NK-92 (cell line): ENCODE data around the gene RTCA.
"Not testable (repeated sequence)": the region's sequence is repeated elsewhere in the genome, so short reads cannot be mapped to it uniquely, and the experiment has no call there.

Experiments used
- DNase-seq: peaks from one replicate; lab custom pipeline; 2025; ENCODE audit not compliant: unreplicated experiment; lab: John Stamatoyannopoulos, UW

RTCA gene

DNA sequence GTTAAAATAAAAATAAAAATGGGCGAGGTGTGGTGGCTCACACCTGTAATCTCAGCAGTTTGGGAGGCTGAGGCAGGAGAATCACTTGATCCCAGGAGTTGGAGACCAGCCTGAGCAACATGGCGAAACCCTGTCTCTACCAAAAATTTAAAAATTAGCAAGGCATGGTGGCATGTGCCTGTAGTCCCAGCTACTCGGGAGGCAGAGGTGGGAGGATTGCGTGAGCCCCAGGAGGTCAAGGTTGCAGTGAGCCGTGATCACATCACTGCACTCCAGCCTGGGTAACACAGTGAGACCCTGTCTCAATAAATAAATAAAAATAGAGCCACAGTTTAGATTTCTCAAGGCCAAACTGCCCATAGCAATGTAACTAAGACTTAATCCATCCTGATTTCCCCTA lies 9.7 kb upstream of the RTCA start:
- DNase-seq = not testable (repeated sequence)

DNA sequence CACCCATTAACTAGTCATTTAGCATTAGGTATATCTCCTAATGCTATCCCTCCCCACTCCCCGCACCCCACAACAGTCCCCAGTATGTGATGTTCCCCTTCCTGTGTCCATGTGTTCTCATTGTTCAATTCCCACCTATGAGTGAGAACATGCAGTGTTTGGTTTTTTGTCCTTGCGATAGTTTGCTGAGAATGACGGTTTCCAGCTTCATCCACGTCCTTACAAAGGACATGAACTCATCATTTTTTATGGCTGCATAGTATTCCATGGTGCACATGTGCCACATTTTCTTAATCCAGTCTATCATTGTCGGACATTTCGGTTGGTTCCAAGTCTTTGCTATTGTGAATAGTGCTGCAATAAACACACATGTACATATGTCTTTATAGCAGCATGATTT lies 7.6 kb upstream of the RTCA start:
- not testable (repeated sequence) for DNase-seq

DNA sequence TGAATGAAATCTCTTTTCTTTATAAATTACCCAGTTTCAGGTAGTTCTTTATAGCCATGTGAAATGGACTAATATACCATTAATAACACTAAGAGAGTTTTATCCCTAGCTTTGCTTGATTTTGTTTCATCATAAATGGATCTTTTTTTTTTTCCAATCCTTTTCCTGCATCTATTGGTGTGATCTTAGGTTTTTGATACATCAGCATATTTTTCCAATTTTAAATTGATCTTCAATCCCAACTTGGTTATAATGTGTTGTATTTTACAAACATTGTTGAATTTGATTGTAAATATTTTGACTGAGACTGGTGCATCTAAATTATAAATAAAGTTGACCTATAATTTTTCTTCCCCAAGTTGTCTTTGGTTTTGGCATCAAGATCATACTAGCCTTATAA lies 4.3 kb upstream of the RTCA start:
- no peak for DNase-seq

DNA sequence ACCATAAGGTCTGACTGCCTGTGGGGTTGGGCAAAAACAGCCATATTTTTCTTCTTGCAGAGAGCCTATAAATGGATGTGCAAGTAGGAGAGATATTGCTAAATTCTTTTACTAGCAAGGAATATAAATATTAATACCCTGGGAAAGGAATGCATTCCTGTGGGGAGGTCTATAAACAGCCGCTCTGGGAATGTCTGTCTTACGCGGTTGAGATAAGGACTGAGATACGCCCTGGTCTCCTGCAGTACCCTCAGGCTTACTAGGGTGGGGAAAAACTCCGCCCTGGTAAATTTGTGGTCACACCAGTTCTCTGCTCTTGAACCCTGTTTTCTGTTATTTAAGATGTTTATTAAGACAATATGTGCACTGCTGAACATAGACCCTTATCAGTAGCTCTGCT lies 1.9 kb upstream of the RTCA start:
- not testable (repeated sequence) for DNase-seq

DNA sequence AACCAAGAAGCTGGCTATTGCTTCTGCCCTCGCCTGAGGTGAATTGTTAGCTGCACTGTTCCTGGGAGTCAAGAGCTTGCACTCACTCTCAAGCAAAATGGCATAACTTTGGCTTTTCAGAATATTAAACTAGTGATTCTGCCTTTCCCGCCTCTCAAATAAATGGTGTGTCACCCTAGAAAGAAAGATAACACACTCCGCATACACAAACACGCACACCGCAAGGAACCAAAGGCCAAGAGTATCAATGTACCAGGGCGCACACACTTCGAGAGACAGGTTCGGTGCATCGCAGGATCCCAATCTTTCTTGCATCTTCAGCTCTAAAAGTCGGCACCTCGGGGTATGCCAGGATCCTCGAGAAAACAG lies 470 bp upstream of the RTCA start:
- no peak for DNase-seq

DNA sequence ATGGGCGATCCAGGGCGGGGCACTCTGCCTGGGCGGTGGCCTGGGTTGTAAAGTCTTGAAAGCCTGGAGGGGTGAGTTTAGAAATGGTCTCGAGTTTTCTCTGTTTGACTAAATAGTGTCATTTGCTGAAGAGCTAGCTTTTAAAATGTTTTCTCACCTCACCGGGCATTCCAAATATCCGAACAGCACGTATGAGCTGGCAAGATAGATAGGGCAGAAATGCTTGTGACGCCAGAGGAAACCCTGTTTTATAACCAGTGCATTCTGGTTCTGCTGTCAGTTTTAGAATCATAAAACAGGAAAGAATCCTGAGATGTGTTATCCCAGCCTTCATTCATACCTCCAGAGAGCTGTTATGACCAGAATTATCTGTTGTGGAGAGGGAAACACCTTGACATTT lies 725 bp downstream of the RTCA start:
- no peak for DNase-seq

DNA sequence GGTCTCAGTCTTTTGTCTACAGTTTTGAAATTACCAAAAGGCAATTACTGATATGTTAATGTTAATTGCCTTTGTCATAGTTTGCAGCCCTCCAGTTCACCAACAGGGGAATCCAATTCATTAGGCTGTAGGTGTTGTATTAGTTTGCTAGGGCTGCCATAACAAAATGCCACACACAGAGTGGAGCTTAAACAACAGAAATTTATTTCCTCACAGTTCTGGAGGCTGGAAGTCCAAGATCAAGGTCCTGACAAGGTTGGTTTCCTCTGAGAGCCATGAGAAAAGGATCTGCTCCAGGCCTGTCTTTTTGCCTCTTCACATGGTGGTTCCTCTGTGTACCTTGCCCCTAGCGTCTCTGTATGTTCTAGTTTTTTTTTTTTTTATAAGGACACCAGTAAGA lies 1.3 kb downstream of the RTCA start:
- DNase-seq = no peak

DNA sequence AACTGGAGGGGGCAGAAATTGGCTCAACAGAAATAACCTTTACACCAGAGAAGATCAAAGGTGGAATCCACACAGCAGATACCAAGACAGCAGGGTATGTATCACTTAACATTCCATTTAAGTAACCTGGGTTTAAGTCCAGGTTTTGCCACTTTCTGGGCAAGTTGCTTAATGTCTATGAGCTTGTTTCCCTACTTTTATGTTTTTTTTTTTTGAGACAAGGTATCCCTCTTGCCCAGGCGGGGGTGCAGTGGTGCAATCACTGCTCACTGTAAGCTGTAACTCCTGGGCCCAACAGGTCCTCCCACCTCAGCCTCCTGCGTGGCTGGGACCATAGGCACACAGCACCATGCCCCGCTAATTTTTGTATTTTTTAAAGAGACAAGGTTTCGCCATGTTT lies 2.2 kb downstream of the RTCA start:
- no peak for DNase-seq

DNA sequence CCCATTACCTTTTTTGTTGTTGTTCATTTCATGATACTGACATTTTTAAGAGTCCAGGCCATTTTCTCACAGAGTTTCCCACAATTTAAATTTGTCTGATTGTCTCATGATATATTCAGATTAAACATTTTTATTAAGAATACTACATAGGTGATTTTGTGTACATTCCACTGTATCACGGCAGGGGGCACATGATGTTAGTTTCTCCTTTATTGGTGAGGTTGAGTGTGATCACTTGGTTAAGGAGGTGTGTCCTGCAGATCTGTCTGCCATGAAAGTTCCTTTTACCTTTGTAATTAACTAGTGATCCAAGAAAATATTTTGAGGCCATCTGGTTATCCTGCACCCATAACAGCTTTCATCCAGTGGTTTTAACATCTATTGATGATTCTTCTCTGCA lies 11.8 kb downstream of the RTCA start:
- DNase-seq = no peak

DNA sequence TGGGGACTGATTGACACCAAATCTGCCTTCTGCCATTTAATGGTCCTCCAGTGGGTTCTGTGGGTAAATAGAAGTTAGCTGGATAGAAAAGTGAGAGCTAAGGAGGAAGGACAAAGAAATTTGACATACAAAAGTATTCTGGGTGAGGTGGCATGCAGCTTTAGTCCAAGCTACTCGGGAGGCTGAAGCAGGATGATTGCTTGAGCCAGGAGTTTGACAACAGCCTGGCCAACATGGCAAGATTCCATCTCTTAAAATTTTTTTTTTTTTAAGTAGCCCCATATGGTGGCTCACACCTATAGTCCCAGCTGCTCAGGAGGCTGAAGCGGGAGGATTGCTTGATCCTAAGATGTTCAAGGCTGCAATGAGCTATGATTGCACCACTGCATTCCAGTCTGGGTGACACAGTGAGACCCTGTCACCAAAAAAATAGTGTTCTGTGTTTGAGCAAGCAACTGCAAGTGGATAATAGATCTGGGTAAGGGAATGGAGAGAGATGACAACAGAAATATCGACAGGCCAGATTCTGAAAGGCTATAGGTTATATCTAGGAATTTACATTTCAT lies 13.4 kb downstream of the RTCA start:
- DNase-seq = no peak

DNA sequence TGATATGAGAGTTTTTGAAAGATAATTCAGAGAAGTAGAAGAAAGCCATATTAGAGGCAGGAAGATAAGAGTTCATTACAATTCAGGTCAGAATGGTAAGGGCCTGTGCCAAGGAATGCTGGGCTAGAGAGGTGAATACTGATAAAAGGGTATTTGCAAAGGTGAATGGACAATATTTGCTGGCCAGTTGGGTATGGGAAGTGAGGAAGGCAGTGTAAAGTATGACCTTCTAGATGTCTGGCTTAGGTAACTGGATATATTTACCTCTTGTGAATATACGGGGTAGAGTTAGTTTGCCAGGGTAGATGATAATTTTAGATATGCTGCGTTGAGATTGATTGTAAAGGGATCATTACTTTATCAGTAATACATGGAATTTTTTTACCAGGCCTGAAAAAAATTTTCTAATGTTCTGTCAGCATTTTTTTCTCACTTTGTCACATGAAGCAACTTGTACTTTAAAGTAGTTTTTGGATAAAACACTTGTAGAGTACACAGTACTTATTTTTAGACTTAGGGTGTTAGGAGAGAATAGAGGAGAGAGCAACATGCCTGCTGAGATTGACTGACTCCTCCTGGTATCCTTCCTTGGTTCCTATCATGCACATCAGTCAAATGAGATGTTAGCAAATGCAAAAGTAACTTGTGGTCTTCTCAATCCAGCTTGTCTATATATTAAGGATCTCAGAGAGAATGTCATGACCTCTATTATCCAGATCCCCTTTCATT lies 14.1 kb downstream of the RTCA start:
- no peak for DNase-seq

DNA sequence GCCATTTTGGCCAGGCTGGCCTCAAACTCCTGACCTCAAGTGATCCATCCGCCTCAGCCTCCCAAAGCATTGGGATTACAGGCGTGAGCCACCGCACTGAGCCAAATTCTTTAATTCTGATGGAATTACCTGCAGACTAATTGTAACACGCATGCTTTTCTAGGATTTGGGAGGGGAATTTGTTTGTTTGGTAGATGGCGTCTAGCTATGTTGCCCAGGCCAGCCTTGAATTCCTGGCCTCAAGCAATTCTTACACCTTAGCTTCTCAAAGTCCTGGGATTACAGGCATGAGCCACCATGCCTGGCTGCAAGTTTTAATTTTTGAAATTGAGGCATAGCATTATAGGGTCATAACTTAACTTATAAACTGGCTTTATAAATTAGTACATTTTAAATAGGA lies 18.6 kb downstream of the RTCA start:
- DNase-seq = no peak

DNA sequence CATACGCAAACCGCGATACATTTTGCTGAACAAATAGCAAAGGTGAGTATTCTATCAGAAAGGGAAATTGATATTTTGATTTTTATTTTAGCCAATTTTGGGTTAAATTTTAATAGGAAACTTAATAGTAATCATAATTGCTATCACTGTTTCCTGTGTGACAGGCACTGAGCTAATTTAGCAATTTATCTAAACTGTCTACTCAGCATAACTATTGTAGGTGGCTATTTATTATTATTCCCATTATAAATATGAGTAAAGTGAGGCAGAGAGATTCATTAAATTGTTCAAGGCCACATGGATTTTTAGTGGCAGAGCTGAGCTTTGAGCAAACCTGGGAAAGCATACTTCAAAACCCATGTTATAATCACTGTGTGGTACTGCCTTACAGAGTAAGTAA lies 21.1 kb downstream of the RTCA start:
- DNase-seq = no peak

DNA sequence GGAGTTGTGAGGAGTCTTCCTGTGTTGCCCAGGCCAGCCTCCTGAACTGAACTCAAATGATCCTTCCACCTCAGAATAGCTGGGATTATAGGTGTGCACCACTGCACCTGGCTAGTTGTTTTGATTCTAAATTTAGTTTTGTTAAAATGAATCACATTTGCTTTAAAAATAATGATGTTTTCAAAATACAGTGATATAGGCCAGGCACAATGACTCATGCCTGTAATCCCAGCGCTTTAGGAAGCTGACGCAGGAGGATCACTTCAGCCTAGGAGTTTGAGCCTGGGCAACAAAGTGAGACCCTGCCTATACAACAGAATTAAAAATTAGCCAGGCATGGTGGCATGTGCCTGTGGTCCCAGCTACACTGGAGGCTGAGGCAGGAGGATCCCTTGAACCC lies 24.3 kb downstream of the RTCA start:
- DNase-seq = no peak

DNA sequence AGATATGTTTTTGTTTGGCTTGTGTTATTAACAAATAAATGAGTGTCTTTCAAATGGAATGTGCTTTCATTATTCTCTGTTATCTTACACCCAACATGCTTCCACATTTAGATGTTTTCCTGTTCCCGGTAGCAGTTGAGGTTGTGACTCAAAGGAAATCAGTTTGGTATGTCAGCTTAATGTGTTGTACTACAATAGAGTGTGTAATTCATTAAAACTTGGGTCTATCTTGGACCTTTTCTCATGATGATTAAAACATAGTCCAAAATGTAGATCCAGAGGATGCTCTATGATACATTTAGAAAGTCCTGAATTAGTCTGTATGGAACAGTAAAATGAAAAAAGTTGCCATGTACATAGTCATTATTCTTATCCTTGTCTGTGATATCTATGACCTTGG lies 26.7 kb downstream of the RTCA start:
- DNase-seq = no peak

DNA sequence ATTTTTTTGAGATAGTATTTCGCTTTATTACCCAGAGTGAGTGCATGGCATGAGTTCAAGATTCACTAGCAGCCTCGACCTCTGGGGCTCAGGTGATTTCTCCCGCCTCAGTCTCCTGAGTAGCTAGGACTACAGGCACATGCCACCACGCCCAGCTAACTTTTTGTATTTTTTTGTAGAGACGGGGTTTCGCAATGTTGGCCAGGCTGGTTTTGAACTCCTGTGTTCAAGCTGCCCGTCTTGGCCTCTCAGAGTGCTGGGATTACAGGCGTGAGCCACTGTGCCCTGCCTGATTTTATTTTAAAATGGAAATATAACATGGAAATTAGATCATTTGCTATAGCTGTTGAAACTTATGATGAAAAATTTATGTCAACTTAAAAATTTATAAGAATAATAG lies 30.1 kb downstream of the RTCA start:
- no peak for DNase-seq

DNA sequence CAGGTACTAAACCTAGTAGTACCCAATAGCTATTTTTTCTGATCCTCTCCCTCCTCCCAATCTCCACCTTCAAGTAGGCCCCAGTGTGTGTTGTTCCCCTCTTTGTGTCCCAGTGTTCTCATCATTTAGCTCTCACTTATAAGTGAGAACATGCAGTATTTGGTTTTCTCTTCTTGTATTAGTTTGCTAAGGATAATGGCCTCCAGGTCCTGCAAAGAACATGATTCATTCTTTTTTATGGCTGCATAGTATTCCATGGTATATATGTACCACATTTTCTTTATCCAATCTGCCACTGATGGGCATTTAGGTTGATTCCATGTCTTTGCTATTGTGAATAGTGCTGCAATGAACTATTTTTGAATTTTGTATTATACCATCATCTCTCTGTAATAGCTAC lies 31.0 kb downstream of the RTCA start:
- not testable (repeated sequence) for DNase-seq

DNA sequence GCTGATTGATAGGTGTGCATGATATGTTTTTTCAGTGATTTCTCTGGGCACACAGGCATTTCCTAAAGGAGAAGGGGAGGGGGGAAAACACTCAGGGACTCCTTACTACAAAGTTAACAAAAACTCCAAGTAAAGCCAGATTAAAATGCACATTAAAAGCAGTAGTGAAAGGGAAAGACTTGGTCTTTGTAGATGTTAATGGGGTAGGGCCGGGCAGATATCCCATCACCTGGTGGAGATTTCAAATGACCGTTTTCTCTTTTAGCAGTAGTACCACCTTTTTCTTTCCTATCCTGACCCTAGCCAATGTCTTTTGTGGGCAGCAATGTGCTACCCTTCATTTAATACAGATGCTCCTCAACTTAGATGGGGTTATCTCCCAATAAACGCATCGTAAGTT lies 32.5 kb downstream of the RTCA start:
- DNase-seq = no peak

DNA sequence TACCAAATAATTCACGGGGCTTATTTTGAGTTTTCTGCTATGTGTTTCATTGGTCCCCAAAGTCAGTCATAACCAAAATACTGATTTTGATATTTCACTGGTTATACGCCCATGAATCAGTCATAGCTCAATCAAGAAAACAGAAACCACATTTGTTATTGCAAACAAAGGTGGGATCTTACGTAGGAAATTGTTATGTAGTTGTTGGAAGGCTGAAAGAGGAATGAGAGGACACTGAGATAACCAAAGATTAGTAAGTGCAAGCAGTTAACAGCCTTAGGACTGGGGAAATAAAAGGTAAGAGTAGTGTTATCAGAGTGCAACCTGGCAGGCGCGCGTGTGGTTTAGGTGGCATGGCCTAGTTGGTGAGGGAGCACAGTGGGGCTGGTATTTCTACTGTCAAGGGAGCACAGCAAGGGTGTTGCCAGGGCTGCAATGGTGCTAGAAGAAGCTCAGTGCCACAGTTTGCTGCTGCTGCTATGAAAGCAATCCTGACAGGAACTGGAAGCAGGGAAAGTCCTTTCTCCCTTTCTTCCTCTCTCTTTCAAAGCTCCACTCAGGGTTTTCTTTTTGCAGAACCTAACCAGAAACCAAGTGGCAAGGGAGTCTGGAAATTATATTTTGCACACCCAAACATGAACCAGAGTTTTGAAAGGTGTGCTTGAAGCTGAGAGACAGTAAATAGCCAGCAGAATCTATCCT lies 33.7 kb downstream of the RTCA start:
- no peak for DNase-seq

DNA sequence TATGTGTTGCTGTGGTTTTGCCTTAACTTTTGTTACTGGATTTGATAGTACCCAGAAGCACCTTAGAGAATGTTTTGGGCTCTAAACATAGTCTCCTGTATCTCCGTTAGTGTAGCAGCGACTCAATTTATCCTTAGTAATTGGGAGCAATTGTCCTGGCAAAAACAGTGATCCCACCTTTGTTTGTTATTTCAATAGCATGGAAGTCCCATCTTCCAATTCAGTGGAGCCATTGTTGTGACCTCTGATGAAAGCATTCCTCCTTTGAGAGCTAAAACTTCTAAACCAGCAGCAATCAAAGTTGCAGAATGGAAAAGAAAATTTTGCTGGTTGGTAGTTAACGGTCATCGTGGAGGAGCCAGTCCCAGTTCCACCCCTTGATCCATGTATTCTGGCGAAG lies 34.7 kb downstream of the RTCA start:
- no peak for DNase-seq

DNA sequence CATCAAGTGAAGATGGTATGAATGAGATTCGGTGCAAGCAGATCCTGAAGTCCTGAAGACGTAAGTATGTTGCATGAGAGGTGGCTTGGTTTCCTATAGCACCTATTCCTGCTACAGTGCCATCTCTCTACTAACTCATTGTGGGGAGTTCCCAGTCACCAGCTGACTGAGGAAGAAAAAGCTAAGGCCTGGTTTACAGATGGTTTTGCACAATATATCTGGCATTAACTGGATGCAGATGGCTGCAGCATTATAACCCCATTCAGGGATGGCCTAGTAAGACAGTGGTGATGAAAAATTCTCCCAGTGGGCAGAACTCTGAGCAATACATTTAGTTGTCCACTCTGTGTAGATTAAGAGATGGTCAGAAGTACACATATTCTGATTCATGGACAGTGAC lies 36.7 kb downstream of the RTCA start:
- no peak for DNase-seq

DNA sequence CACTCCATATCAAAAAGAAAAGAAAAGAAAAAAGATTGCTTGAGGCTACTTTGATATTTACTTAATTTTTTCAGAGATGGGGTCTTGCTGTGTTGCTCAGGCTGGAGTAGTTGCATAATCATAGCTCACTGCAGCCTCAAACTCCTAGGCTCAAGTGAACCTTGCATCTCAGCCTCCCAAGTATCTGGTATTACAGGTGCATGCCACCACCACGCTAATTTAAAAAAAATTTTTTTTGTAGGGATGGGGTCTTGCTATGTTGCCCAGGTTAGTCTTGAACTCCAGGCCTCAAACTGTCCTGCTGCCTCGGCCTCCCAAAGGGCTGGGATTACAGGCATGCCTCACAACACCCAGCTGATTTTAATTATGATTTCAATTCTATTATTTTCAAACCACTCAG lies 38.2 kb downstream of the RTCA start:
- DNase-seq = no peak

DNA sequence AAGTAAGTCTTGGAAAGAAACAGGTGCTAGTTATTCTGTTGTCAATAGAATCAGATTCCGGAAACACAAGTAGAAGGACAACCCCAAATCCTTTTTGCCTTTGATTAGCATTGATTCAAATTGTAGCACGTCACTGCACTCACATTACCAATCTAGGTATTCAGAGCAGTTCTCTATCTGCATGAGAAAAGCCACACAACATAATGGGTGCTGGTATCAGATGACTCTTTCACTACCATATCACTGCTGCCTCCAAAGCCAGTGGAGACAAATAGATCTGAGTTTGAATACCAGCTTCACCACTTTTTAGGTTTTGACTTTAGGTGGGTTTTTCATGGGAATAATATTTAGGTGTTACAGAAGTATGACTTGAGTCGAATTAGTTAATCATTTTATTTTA lies 38.9 kb downstream of the RTCA start:
- no peak for DNase-seq
